ENCODE data around the gene RAPGEF4. TPM values are rescaled to one million over a fixed set of nuclear protein-coding genes. Genes with fewer than 3 reads are reported as not detected.

RAPGEF4 gene
- total RNA-seq, 1 donor = 0.36 TPM

DNA sequence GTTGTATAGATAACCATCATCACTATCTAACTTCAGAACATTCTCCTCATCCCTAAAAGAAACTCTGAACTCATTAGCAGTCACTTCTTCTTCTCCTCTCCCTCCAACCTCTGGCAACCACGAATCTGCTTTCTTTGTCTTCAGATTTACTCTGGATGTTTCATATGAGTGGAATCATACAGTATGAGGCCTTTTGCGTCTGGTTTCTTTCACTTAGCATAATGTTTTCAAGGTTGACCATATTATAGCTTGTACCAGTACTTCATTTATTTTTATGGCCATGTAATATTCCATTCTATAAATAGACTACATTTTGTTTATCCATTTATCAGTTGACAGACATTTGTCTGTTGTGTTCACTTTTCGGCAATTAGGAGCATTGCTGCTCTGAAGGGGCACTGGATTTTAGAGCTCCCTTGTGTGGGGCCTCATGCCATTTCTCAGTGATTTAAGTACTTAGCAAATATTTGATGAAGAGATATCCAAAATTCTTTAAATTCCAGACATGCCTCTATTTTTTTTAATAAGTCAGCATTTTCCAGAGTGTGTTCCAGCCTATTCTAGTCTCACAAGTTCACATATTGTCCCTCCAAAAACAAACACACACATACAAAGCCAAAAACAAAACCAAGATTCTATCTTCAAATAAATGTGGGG, 317.5 kb downstream of the RAPGEF4 start:
- Histone ChIP-seq H3K9me3 (ENCODE audit: low read depth, low read length) (no peaks in the 10 kb centered on the region), H3K4me3 (ENCODE audit: insufficient read depth, low read length) (no peak overlapping the region), H3K36me3 (ENCODE audit: insufficient read depth, low read length) (no peaks in the 10 kb centered on the region), H2AFZ (ENCODE audit: low read length) (no peak overlapping the region), H3K79me2 (ENCODE audit: insufficient read depth, low read length) (no peaks in the 10 kb centered on the region), H3K4me1 (ENCODE audit: insufficient read depth, low read length) (peaks cover 22% of the 10 kb centered on the region), H4K20me1 (ENCODE audit: insufficient read depth, low read length) (no peaks in the 10 kb centered on the region), H3K27me3 (ENCODE audit: insufficient read depth, low read length) (no peaks in the 10 kb centered on the region), H3K27ac (ENCODE audit: low read depth, low read length) (no peak overlapping the region), H3K4me2 (ENCODE audit: insufficient read depth, low read length) (no peak overlapping the region)
- TF ChIP-seq, protein P1, sequence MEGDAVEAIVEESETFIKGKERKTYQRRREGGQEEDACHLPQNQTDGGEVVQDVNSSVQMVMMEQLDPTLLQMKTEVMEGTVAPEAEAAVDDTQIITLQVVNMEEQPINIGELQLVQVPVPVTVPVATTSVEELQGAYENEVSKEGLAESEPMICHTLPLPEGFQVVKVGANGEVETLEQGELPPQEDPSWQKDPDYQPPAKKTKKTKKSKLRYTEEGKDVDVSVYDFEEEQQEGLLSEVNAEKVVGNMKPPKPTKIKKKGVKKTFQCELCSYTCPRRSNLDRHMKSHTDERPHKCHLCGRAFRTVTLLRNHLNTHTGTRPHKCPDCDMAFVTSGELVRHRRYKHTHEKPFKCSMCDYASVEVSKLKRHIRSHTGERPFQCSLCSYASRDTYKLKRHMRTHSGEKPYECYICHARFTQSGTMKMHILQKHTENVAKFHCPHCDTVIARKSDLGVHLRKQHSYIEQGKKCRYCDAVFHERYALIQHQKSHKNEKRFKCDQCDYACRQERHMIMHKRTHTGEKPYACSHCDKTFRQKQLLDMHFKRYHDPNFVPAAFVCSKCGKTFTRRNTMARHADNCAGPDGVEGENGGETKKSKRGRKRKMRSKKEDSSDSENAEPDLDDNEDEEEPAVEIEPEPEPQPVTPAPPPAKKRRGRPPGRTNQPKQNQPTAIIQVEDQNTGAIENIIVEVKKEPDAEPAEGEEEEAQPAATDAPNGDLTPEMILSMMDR (IDR thresholded peaks at IDR 0.05; ENCODE audit: extremely low read depth, low read depth, low read length) = no peak
- no peak for DNase-seq (ENCODE audit: insufficient read length, low spot score, missing footprints)

DNA sequence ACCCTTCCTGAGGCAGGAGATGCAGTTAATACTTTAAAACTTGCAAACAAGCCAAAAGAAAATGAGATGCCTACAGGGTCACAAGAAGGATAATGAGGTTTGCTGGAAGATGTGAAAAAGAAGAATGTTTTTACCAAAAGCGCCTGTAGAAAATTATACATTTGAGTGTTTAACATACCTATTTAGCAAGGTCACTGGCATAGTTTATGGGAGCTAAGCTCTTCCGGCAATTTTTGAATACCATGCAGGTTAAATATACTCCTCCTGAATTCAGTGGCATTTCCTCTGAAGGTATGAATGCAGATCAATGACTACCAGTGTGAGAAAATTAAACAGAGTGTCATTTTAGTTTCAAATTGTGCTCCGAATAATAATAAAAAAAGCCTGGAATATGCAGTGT, 318.8 kb downstream of the RAPGEF4 start:
- Histone ChIP-seq H4K20me1 (ENCODE audit: insufficient read depth, low read length) (no peaks in the 10 kb centered on the region), H2AFZ (ENCODE audit: low read length) (no peak overlapping the region), H3K79me2 (ENCODE audit: insufficient read depth, low read length) (no peaks in the 10 kb centered on the region), H3K36me3 (ENCODE audit: insufficient read depth, low read length) (no peaks in the 10 kb centered on the region), H3K27ac (ENCODE audit: low read depth, low read length) (no peak overlapping the region), H3K4me3 (ENCODE audit: insufficient read depth, low read length) (no peak overlapping the region), H3K9me3 (ENCODE audit: low read depth, low read length) (no peaks in the 10 kb centered on the region), H3K4me2 (ENCODE audit: insufficient read depth, low read length) (no peak overlapping the region), H3K27me3 (ENCODE audit: insufficient read depth, low read length) (no peaks in the 10 kb centered on the region), H3K4me1 (ENCODE audit: insufficient read depth, low read length) (peaks cover 9% of the 10 kb centered on the region)
- TF ChIP-seq, protein P1 (IDR thresholded peaks at IDR 0.05; ENCODE audit: extremely low read depth, low read depth, low read length) = no peak
- DNase-seq (ENCODE audit: insufficient read length, low spot score, missing footprints) = no peak

- no peak for DNase-seq (ENCODE audit: insufficient read length, low spot score, missing footprints)
- no peaks in the 10 kb centered on the region for H4K20me1 ChIP-seq (ENCODE audit: insufficient read depth, low read length)
- no peak overlapping the region for H3K4me3 ChIP-seq (ENCODE audit: insufficient read depth, low read length)
- no peaks in the 10 kb centered on the region for H3K9me3 ChIP-seq (ENCODE audit: low read depth, low read length)
- H3K27me3 ChIP-seq (ENCODE audit: insufficient read depth, low read length) = no peaks in the 10 kb centered on the region
- TF ChIP-seq, protein P1 (IDR thresholded peaks at IDR 0.05; ENCODE audit: extremely low read depth, low read depth, low read length) = no peak
- H3K4me1 ChIP-seq (ENCODE audit: insufficient read depth, low read length) = peaks cover 4% of the 10 kb centered on the region
- H3K27ac ChIP-seq (ENCODE audit: low read depth, low read length) = no peak overlapping the region
- H3K79me2 ChIP-seq (ENCODE audit: insufficient read depth, low read length) = no peaks in the 10 kb centered on the region
- H3K36me3 ChIP-seq (ENCODE audit: insufficient read depth, low read length) = no peaks in the 10 kb centered on the region
- no peak overlapping the region for H3K4me2 ChIP-seq (ENCODE audit: insufficient read depth, low read length)
- H2AFZ ChIP-seq (ENCODE audit: low read length) = no peak overlapping the region
These were observed 321.2 kb downstream of the RAPGEF4 start for GRCh38 chr2:173056705-173057364.

GRCh38 chr2:173058097-173058496, 322.5 kb downstream of the RAPGEF4 start:
- Histone ChIP-seq H3K36me3 (ENCODE audit: insufficient read depth, low read length) (no peaks in the 10 kb centered on the region), H2AFZ (ENCODE audit: low read length) (no peak overlapping the region), H4K20me1 (ENCODE audit: insufficient read depth, low read length) (no peaks in the 10 kb centered on the region), H3K27ac (ENCODE audit: low read depth, low read length) (no peak overlapping the region), H3K79me2 (ENCODE audit: insufficient read depth, low read length) (no peaks in the 10 kb centered on the region), H3K4me2 (ENCODE audit: insufficient read depth, low read length) (no peak overlapping the region), H3K9me3 (ENCODE audit: low read depth, low read length) (no peaks in the 10 kb centered on the region), H3K4me3 (ENCODE audit: insufficient read depth, low read length) (no peak overlapping the region), H3K4me1 (ENCODE audit: insufficient read depth, low read length) (peaks cover 4% of the 10 kb centered on the region), H3K27me3 (ENCODE audit: insufficient read depth, low read length) (no peaks in the 10 kb centered on the region)
- no peak for DNase-seq (ENCODE audit: insufficient read length, low spot score, missing footprints)
- TF ChIP-seq, protein P1 (IDR thresholded peaks at IDR 0.05; ENCODE audit: extremely low read depth, low read depth, low read length) = no peak
